Parathyroid adenoma (tissue), 2 donors: ENCODE data around the gene TOPAZ1.

ENCODE experiments used
- H2AFZ ChIP-seq: fragments of 300-600 bp; sonication (generic); one replicate; pipeline ENCODE4 v1.7.0; 2017; ENCODE audit warnings: antibody characterized with exemption, mild to moderate bottlenecking
- H3K27ac ChIP-seq: fragments of 300-600 bp; sonication (generic); one replicate; pipeline ENCODE4 v1.7.0; 2017
- H3K27me3 ChIP-seq: fragments of 300-600 bp; sonication (generic); one replicate; pipeline ENCODE4 v1.7.0; 2017; ENCODE audit warnings: low read length; ENCODE audit not compliant: control insufficient read depth, insufficient read depth
- H3K36me3 ChIP-seq: fragments of 300-600 bp; sonication (generic); one replicate; pipeline ENCODE4 v1.7.0; 2017; ENCODE audit warnings: low read length; ENCODE audit not compliant: control insufficient read depth, insufficient read depth
- H3K4me1 ChIP-seq: fragments of 300-600 bp; sonication (generic); one replicate; pipeline ENCODE4 v1.7.0; 2017; ENCODE audit warnings: control low read depth
- H3K4me2 ChIP-seq: fragments of 300-600 bp; sonication (generic); one replicate; pipeline ENCODE4 v1.7.0; 2017; ENCODE audit warnings: low read length
- H3K4me3 ChIP-seq: fragments of 300-600 bp; sonication (generic); one replicate; pipeline ENCODE4 v1.7.0; 2017; ENCODE audit warnings: low read depth, low read length
- H3K79me2 ChIP-seq: fragments of 300-600 bp; sonication (generic); one replicate; pipeline ENCODE4 v1.7.0; 2017; ENCODE audit warnings: control low read depth
- H3K9ac ChIP-seq: fragments of 300-600 bp; sonication (generic); one replicate; pipeline ENCODE4 v1.7.0; 2017; ENCODE audit warnings: mild to moderate bottlenecking
- H3K9me3 ChIP-seq: fragments of 300-600 bp; sonication (generic); one replicate; pipeline ENCODE4 v1.7.0; 2017; ENCODE audit warnings: low read length; ENCODE audit not compliant: control insufficient read depth
- TF ChIP-seq, protein P1 (sequence below): fragments of 300-600 bp; sonication (generic); IDR thresholded peaks from one replicate; pipeline ENCODE4 v1.7.0; 2017; ENCODE audit warnings: antibody characterized with exemption, mild to moderate bottlenecking
- donor health status: primary hyperparathyroidism.

The TOPAZ1 gene

DNA sequence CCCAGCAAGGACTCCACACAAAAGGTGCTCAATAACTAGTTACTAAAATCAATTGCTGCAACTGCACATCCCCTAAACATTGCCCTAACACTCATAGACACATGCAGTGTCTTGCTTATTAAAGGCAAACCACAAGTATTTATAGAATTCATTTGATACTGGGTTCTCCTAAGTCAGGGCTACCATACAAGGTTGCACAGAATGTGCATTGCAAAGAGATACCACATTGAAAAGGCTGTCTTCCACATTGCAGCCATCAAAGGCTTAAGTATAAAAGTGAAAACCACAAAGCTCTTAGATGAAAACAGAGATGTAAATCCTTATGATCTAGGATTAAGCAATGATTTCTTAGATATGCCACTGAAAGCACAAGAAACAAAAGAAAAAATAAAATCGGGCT, 33.6 kb upstream of the TOPAZ1 start:
- H3K9ac ChIP-seq: no peak overlapping the region
- no peaks in the 10 kb centered on the region for H3K9me3 ChIP-seq
- H3K79me2 ChIP-seq: no peaks in the 10 kb centered on the region
- TF ChIP-seq, protein P1, sequence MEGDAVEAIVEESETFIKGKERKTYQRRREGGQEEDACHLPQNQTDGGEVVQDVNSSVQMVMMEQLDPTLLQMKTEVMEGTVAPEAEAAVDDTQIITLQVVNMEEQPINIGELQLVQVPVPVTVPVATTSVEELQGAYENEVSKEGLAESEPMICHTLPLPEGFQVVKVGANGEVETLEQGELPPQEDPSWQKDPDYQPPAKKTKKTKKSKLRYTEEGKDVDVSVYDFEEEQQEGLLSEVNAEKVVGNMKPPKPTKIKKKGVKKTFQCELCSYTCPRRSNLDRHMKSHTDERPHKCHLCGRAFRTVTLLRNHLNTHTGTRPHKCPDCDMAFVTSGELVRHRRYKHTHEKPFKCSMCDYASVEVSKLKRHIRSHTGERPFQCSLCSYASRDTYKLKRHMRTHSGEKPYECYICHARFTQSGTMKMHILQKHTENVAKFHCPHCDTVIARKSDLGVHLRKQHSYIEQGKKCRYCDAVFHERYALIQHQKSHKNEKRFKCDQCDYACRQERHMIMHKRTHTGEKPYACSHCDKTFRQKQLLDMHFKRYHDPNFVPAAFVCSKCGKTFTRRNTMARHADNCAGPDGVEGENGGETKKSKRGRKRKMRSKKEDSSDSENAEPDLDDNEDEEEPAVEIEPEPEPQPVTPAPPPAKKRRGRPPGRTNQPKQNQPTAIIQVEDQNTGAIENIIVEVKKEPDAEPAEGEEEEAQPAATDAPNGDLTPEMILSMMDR: no peak
- no peak overlapping the region for H3K4me3 ChIP-seq
- H3K4me1 ChIP-seq: no peaks in the 10 kb centered on the region
- no peak overlapping the region for H3K4me2 ChIP-seq
- no peak overlapping the region for H2AFZ ChIP-seq
- no peaks in the 10 kb centered on the region for H3K27me3 ChIP-seq
- no peak overlapping the region for H3K27ac ChIP-seq
- H3K36me3 ChIP-seq: no peaks in the 10 kb centered on the region

DNA sequence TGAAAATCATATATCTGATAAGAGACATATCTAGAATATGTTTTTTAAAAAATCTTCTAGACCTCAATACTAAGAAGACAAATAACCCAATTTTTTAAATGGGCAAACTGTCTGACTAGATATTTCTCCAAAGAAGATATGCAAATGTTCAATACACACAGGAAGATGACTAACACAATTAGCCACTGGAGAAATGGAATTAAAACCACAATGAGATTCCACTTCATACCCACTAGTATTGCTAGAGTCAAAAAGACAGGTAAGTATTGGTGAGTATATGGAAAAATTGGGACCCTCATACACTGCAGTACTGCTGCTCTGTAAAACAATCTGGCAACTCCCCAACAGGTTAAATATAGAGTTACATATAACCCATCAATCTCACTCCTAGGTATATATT, 33.1 kb upstream of the TOPAZ1 start:
- H3K4me3 ChIP-seq: no peak overlapping the region
- H3K4me2 ChIP-seq: no peak overlapping the region
- H2AFZ ChIP-seq: no peak overlapping the region
- no peak overlapping the region for H3K27ac ChIP-seq
- H3K9me3 ChIP-seq: no peaks in the 10 kb centered on the region
- no peaks in the 10 kb centered on the region for H3K27me3 ChIP-seq
- no peaks in the 10 kb centered on the region for H3K36me3 ChIP-seq
- TF ChIP-seq, protein P1: no peak
- H3K4me1 ChIP-seq: no peaks in the 10 kb centered on the region
- no peak overlapping the region for H3K9ac ChIP-seq
- H3K79me2 ChIP-seq: no peaks in the 10 kb centered on the region

DNA sequence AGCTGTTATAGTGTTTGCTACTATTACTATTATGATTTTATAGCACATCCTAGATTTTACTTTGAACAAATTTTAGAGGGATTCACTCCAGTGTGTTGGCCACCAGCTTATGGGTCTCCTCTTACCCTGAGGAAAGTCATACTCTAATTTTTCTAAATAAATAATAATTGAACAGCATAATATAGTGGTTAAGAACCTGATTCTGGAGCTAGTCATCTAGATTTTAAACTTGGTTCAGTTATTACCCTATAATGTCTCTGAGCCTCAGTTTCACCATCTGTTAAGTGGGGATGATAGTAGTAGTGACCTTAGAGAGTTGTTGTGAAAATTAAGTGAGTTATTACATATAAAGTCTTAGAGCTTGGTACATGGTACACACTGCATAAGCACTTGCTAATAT, 30.7 kb upstream of the TOPAZ1 start:
- Histone ChIP-seq H3K27ac (no peak overlapping the region), H3K9me3 (no peaks in the 10 kb centered on the region), H3K4me1 (no peaks in the 10 kb centered on the region), H2AFZ (no peak overlapping the region), H3K4me3 (no peak overlapping the region), H3K79me2 (no peaks in the 10 kb centered on the region), H3K27me3 (no peaks in the 10 kb centered on the region), H3K36me3 (no peaks in the 10 kb centered on the region), H3K9ac (no peak overlapping the region), H3K4me2 (no peak overlapping the region)
- TF ChIP-seq, protein P1: no peak

DNA sequence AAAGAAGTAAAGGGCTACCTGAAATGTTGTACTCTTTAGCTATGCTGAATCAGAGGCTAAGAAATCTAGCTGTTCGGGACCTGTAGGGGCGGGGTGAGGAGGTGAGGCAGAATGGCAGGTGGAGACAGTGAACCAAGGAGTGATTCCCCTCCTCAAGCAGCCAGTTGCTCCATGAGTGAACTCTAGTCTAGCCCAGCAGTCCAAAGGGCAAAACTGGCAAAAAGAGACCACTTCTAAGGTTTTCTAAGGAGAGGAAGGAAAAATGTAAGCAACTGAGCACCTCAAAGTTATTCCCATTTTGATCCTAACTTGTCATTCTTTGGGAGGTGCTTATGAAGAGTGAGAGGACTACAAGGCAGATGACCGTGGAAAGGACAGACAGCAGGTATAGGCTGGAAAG, 19.3 kb upstream of the TOPAZ1 start:
- Histone ChIP-seq H3K4me3 (no peak overlapping the region), H3K4me2 (no peak overlapping the region), H3K4me1 (no peaks in the 10 kb centered on the region), H3K27ac (no peak overlapping the region), H3K27me3 (no peaks in the 10 kb centered on the region), H3K9ac (no peak overlapping the region), H3K9me3 (no peaks in the 10 kb centered on the region), H3K79me2 (no peaks in the 10 kb centered on the region), H3K36me3 (no peaks in the 10 kb centered on the region), H2AFZ (no peak overlapping the region)
- TF ChIP-seq, protein P1: no peak

DNA sequence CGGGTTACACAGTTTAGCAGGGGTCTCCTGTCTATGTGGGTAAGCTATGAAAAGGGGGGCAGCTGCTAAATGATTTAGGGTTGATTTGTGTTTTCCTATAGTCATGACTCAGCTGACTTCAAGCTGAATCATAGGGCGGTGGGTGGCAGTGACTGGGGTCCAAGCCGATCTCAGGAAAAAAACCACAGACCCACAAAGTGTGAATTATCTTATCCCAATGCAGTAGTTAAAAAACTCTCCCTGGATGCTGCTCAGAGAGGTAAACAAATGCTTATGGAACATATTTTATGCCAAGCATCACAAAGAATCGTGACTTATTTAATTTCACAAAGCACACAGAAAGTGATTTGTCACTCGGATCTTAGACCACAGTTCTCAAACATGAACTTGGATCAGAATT, 18.4 kb upstream of the TOPAZ1 start:
- no peak overlapping the region for H3K4me3 ChIP-seq
- H3K27me3 ChIP-seq: no peaks in the 10 kb centered on the region
- TF ChIP-seq, protein P1: no peak
- H3K27ac ChIP-seq: no peak overlapping the region
- no peak overlapping the region for H3K4me2 ChIP-seq
- H3K36me3 ChIP-seq: no peaks in the 10 kb centered on the region
- no peaks in the 10 kb centered on the region for H3K4me1 ChIP-seq
- no peaks in the 10 kb centered on the region for H3K79me2 ChIP-seq
- H3K9me3 ChIP-seq: no peaks in the 10 kb centered on the region
- H3K9ac ChIP-seq: no peak overlapping the region
- H2AFZ ChIP-seq: no peak overlapping the region
